MCF 10A (cell line): Measurements from ENCODE around the gene SYT6. TPM values are rescaled to one million over a fixed set of nuclear protein-coding genes. Genes with fewer than 3 reads are reported as not detected.

ENCODE experiments used
- BruUV-seq: library from RNA; stranded (reverse); fragments of 400-500 nt; replicated peaks from 2 replicates; lab custom pipeline; 2021; lab: Mats Ljungman, UMichigan
- CTCF ChIA-PET: fragments of 300-600 bp; sonication (Branson Sonifier 250); formaldehyde crosslinking; extraction: SDS; loops from one replicate; lab custom pipeline; 2021; ENCODE audit warnings: antibody characterized with exemption, inconsistent platforms; lab: Yijun Ruan, JAX
- POLR2A ChIA-PET: fragments of 300-600, 350-650 bp; sonication (Branson Sonifier 250); formaldehyde crosslinking; extraction: SDS; loops from one replicate; lab custom pipeline; 2020; ENCODE audit warnings: antibody characterized with exemption, inconsistent platforms; lab: Yijun Ruan, JAX
- DNase-seq: peaks from one replicate; pipeline ENCODE4 v3.0.0-alpha.2; 2018; ENCODE audit not compliant: unreplicated experiment
- H3K27ac Mint-ChIP-seq: one replicate; pipeline ENCODE4 v1.8.0; 2022; ENCODE audit warnings: mild to moderate bottlenecking, low read depth, mixed read lengths; ENCODE audit not compliant: unreplicated experiment
- H3K27me3 Mint-ChIP-seq: one replicate; pipeline ENCODE4 v1.8.0; 2022; ENCODE audit warnings: mixed read lengths; ENCODE audit not compliant: insufficient read depth, unreplicated experiment
- H3K36me3 Mint-ChIP-seq: one replicate; pipeline ENCODE4 v1.8.0; 2022; ENCODE audit warnings: mild to moderate bottlenecking, moderate library complexity, mixed read lengths; ENCODE audit not compliant: insufficient read depth, unreplicated experiment
- H3K4me1 Mint-ChIP-seq: one replicate; pipeline ENCODE4 v1.8.0; 2022; ENCODE audit warnings: mixed read lengths; ENCODE audit not compliant: insufficient read depth, unreplicated experiment
- H3K4me3 Mint-ChIP-seq: one replicate; pipeline ENCODE4 v1.8.0; 2022; ENCODE audit warnings: mild to moderate bottlenecking, moderate library complexity, mixed read lengths; ENCODE audit not compliant: unreplicated experiment
- H3K9me3 Mint-ChIP-seq: one replicate; pipeline ENCODE4 v1.8.0; 2022; ENCODE audit warnings: mixed read lengths; ENCODE audit not compliant: unreplicated experiment
- intact Hi-C: fragments of 100-400 bp; cut with micrococcal nuclease; formaldehyde crosslinking; loops from 2 replicates; pipeline ENCODE4 v1.14.1; 2022
- total RNA-seq: library from RNA; stranded (reverse); gene quantifications from 2 replicates; pipeline ENCODE4 v1.2.3, GENCODE V29; 2022
- TF ChIP-seq, protein P1 (sequence below): fragments of 200-600 bp; IDR thresholded peaks from one replicate; pipeline ENCODE4 v1.8.0; 2022; ENCODE audit warnings: antibody characterized with exemption, mild to moderate bottlenecking; ENCODE audit not compliant: unreplicated experiment

The SYT6 gene
- total RNA-seq, 1 experiment from 2014 or later = not detected

DNA sequence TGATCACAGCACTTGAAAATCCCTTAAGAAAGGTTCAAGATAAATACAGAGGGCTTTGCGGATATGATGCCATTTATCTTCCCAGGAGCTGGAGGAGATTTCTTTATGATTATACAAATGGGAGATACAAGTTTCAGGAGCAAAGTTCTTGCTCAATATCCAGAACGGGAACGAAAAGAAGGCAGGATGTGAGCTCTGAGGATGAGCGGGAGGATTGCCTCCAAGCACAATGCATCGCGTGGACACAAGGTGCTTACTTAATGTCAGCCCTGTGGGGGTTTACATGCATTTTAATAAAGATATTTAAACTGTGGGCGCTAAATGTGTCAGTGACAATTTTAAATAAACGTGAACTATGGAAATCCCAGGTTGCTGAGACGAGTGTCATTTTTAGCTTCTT lies 59.0 kb downstream of the SYT6 start:
- intact Hi-C loops = loop anchor here (5.0 kb wide), 1 partner anchor 123 kb away; no protein-coding TSS in a partner anchor
- ChIA-PET POLR2A (interaction anchor here (0.6 kb wide), 2 partner anchors 115 to 1154 kb away, joined by 4 to 5 read pairs; partner anchors contain the start of gene OLFML3), CTCF (interaction anchor here (3.2 kb wide), 1 partner anchor 188 kb away, joined by 19 read pairs; no protein-coding TSS in a partner anchor)
- Mint-ChIP-seq H3K27me3 (peaks cover 42% of the 10 kb centered on the region), H3K9me3 (no peaks in the 10 kb centered on the region), H3K4me3 (no peak overlapping the region), H3K4me1 (peaks cover 11% of the 10 kb centered on the region), H3K27ac (no peak overlapping the region), H3K36me3 (no peaks in the 10 kb centered on the region)
- BruUV-seq = no TSS peak
- TF ChIP-seq, protein P1, sequence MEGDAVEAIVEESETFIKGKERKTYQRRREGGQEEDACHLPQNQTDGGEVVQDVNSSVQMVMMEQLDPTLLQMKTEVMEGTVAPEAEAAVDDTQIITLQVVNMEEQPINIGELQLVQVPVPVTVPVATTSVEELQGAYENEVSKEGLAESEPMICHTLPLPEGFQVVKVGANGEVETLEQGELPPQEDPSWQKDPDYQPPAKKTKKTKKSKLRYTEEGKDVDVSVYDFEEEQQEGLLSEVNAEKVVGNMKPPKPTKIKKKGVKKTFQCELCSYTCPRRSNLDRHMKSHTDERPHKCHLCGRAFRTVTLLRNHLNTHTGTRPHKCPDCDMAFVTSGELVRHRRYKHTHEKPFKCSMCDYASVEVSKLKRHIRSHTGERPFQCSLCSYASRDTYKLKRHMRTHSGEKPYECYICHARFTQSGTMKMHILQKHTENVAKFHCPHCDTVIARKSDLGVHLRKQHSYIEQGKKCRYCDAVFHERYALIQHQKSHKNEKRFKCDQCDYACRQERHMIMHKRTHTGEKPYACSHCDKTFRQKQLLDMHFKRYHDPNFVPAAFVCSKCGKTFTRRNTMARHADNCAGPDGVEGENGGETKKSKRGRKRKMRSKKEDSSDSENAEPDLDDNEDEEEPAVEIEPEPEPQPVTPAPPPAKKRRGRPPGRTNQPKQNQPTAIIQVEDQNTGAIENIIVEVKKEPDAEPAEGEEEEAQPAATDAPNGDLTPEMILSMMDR = no peak
- no peak for DNase-seq

DNA sequence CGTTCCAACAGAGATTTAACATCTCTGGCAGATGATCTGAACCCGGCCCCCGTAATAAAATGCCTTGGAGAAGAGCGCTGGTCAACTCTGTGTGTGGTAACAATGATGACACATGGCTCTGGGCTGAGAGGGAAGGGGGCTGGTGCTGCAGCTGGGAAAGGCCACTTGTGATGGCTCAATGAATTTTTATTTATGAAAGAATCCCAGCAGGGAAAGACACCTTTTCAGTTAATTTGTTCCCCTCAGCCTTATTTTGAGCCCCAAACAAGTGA lies 59.4 kb downstream of the SYT6 start:
- peaks cover 11% of the 10 kb centered on the region for H3K4me1 Mint-ChIP-seq
- ChIA-PET POLR2A (interaction anchor here (0.6 kb wide), 1 partner anchor 1154 kb away, joined by 4 read pairs; no protein-coding TSS in a partner anchor), CTCF (interaction anchor here (3.2 kb wide), 1 partner anchor 189 kb away, joined by 19 read pairs; no protein-coding TSS in a partner anchor)
- H3K27me3 Mint-ChIP-seq = peaks cover 45% of the 10 kb centered on the region
- H3K27ac Mint-ChIP-seq = no peak overlapping the region
- TF ChIP-seq, protein P1 = no peak
- no peak overlapping the region for H3K4me3 Mint-ChIP-seq
- BruUV-seq = no TSS peak
- no peaks in the 10 kb centered on the region for H3K9me3 Mint-ChIP-seq
- peak; percentile 35 for DNase-seq
- H3K36me3 Mint-ChIP-seq = no peaks in the 10 kb centered on the region
- intact Hi-C loops = loop anchor here (5.0 kb wide), 1 partner anchor 123 kb away; no protein-coding TSS in a partner anchor

DNA sequence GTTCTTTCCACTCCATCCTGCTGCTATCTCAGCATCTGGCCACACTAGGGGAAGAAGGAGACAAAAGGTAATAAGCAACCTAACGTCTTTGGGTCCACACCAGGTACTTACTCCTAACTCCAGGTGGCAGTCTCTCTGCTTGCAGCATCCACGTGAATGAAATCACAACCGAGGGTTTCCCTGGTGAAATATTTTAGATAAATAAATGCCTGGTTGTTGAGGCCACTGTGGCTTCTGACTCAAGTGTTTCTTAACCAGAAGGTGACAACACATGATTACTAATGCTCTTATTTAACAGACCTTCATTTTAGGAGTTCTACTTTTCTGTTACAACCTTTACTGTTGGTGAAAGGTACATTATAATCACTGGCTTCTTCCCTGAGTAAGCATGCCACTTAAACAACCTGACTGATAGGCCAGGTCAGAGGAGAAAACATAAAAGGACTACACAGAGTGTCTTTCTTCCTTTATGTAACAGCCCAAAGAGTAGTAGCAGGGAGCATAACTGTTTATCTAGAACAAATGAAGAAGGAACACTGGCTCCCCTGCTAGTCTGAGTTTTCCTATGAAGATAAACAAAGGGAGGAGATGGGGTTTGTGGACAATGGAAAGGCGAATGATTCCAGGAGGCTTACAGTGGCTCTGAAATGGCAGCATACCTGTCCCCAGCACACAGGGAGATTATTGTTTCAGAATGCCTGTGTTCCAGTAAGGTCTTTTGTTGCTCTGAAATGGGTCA lies 59.9 kb downstream of the SYT6 start:
- peaks cover 11% of the 10 kb centered on the region for H3K4me1 Mint-ChIP-seq
- CTCF ChIA-PET = interaction anchor here (0.6 to 3.2 kb wide), 7 partner anchors 8 to 382 kb away, joined by 3 to 19 read pairs (median 4); no protein-coding TSS in a partner anchor
- intact Hi-C loops = loop anchor here (1.0 to 5.0 kb wide), 3 partner anchors 115 to 189 kb away; partner anchors contain the start of gene OLFML3
- no peak overlapping the region for H3K27ac Mint-ChIP-seq
- H3K9me3 Mint-ChIP-seq = no peaks in the 10 kb centered on the region
- H3K36me3 Mint-ChIP-seq = no peaks in the 10 kb centered on the region
- POLR2A ChIA-PET = interaction anchor here (0.7 kb wide), 1 partner anchor 105 kb away, joined by 3 read pairs; no protein-coding TSS in a partner anchor
- TF ChIP-seq, protein P1 = peak; percentile 23
- DNase-seq = peak; percentile 45
- no TSS peak for BruUV-seq
- H3K27me3 Mint-ChIP-seq = peaks cover 46% of the 10 kb centered on the region
- no peak overlapping the region for H3K4me3 Mint-ChIP-seq
